ENCODE measurements around the gene ZFP36L1. TPM values are rescaled to one million over a fixed set of nuclear protein-coding genes. Genes with fewer than 3 reads are reported as not detected.

ZFP36L1 gene
- total RNA-seq, 1 experiment from 2014 or later = 426 TPM

DNA sequence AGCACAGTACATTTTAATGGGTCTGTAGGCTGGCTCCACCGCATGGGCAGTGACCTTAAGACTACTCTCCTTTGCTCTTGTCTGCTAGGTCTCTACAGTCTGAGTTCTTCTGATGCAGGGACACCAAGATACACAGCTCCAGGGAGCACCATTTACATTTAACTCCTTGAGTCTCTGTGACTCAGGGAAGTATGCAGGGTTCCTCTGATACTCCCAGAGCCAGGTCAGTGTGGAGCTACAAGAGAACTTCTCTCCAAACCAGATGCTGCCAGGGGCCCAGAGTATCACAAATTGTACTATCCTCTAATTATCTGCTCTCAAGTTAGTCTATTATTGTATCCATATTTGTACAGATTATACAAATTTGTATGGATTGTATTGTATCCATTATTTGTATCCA is 15.2 kb downstream of the ZFP36L1 start:
- POLR2A ChIA-PET = no interaction called here
- intact Hi-C loops (cut with micrococcal nuclease) = no loop called here
- DNase-seq (ENCODE audit: unreplicated experiment) = no peak
- peaks cover 38% of the 10 kb centered on the region for H3K4me1 Mint-ChIP-seq (ENCODE audit: insufficient read depth, unreplicated experiment)
- BruUV-seq (replicated peaks) = no TSS peak
- CTCF ChIA-PET = no interaction called here
- peaks cover 7% of the 10 kb centered on the region for H3K9me3 Mint-ChIP-seq (ENCODE audit: unreplicated experiment)
- H3K4me3 Mint-ChIP-seq (ENCODE audit: unreplicated experiment) = no peak overlapping the region
- H3K36me3 Mint-ChIP-seq (ENCODE audit: insufficient read depth, unreplicated experiment) = no peaks in the 10 kb centered on the region
- TF ChIP-seq, protein P1, sequence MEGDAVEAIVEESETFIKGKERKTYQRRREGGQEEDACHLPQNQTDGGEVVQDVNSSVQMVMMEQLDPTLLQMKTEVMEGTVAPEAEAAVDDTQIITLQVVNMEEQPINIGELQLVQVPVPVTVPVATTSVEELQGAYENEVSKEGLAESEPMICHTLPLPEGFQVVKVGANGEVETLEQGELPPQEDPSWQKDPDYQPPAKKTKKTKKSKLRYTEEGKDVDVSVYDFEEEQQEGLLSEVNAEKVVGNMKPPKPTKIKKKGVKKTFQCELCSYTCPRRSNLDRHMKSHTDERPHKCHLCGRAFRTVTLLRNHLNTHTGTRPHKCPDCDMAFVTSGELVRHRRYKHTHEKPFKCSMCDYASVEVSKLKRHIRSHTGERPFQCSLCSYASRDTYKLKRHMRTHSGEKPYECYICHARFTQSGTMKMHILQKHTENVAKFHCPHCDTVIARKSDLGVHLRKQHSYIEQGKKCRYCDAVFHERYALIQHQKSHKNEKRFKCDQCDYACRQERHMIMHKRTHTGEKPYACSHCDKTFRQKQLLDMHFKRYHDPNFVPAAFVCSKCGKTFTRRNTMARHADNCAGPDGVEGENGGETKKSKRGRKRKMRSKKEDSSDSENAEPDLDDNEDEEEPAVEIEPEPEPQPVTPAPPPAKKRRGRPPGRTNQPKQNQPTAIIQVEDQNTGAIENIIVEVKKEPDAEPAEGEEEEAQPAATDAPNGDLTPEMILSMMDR (IDR thresholded peaks at IDR 0.05; ENCODE audit: unreplicated experiment) = no peak
- H3K27me3 Mint-ChIP-seq (ENCODE audit: insufficient read depth, unreplicated experiment) = no peaks in the 10 kb centered on the region
- no peak overlapping the region for H3K27ac Mint-ChIP-seq (ENCODE audit: low read depth, unreplicated experiment)

DNA sequence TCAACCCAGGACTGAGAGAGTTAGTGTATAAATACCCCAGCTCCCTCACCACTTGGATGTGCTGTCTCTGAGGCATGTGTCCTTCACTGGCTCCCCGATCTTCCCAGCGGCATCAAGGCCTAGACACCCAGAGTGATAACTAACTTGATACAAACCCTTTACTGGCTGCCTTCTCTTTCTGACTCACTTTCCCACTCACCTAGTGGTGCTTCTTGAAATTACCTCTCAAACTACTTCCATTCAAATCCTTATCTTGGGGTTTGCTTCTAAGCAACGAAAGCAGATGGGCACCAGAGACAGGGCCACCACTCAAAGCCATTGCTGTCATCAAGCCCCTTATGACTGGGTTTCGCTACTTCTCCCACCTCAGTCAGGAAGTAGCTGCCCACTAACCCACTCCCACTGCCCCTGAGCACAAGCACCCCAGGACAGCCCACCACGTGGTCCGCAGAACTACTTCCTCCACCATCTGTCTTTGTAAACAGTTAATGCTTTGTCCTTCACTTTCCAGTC is 17.2 kb downstream of the ZFP36L1 start:
- no peak for DNase-seq (ENCODE audit: unreplicated experiment)
- ChIA-PET POLR2A (interaction anchor here (0.7 to 1.4 kb wide), 3 partner anchors 11 to 707 kb away, joined by 3 to 4 read pairs (median 3); no protein-coding TSS in a partner anchor), CTCF (interaction anchor here (0.6 to 0.8 kb wide), 4 partner anchors 13 to 525 kb away, joined by 3 to 5 read pairs (median 3); no protein-coding TSS in a partner anchor)
- intact Hi-C loops (cut with micrococcal nuclease) = no loop called here
- Mint-ChIP-seq H3K4me1 (ENCODE audit: insufficient read depth, unreplicated experiment) (peaks cover 30% of the 10 kb centered on the region), H3K36me3 (ENCODE audit: insufficient read depth, unreplicated experiment) (no peaks in the 10 kb centered on the region), H3K27me3 (ENCODE audit: insufficient read depth, unreplicated experiment) (no peaks in the 10 kb centered on the region), H3K4me3 (ENCODE audit: unreplicated experiment) (no peak overlapping the region), H3K9me3 (ENCODE audit: unreplicated experiment) (peaks cover 7% of the 10 kb centered on the region), H3K27ac (ENCODE audit: low read depth, unreplicated experiment) (no peak overlapping the region)
- TF ChIP-seq, protein P1 (IDR thresholded peaks at IDR 0.05; ENCODE audit: unreplicated experiment) = peak; percentile 5
- no TSS peak for BruUV-seq (replicated peaks)

DNA sequence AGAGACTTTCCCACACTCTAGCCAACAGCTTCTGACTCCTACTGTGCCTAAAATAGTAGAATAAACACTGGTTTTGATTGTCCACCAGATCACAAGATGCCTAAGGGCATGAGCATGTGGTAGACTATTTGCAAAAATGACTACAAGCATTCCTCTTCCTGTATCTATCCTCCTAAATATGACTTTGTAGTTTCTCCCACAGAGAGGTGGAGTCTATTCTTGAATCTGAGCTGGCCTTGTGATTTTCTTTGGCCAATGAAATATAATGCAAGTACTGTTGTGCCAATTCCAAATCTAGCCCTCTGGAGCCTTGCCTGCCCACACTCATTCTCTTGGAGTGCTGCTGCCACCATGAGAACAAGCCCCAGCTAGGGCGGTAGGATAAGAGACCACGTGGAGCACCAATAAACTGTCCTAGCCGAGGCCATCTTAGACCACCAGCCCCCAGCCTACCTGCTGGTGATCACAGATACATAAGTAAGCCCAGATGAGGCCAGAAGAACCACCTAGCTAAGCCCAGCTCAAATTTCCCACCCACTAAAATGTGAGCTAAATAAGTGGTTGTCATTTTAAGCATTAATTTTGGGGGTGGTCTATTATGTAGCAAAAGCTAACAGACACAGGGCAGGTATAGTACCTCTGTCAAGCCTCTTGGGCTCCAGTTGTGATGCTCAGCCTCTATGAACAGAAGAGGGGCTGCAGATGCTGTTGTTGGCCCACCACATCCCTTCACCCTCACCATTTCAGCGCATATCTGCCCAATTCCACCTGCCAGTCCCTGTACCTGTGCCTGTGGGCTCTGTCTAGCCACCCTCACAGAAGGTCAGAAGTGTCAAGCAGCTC is 17.9 kb downstream of the ZFP36L1 start:
- peak; percentile 60 for DNase-seq (ENCODE audit: unreplicated experiment)
- no peaks in the 10 kb centered on the region for H3K36me3 Mint-ChIP-seq (ENCODE audit: insufficient read depth, unreplicated experiment)
- intact Hi-C loops (cut with micrococcal nuclease) = no loop called here
- ChIA-PET POLR2A (interaction anchor here (0.6 to 1.4 kb wide), 6 partner anchors 11 to 228 kb away, joined by 3 to 5 read pairs (median 4); partner anchors contain the start of gene ZFP36L1), CTCF (interaction anchor here (0.6 to 0.8 kb wide), 3 partner anchors 13 to 1073 kb away, joined by 3 to 6 read pairs (median 5); partner anchors contain the start of gene RDH12)
- H3K27me3 Mint-ChIP-seq (ENCODE audit: insufficient read depth, unreplicated experiment) = no peaks in the 10 kb centered on the region
- H3K4me3 Mint-ChIP-seq (ENCODE audit: unreplicated experiment) = no peak overlapping the region
- BruUV-seq (replicated peaks) = no TSS peak
- peaks cover 7% of the 10 kb centered on the region for H3K9me3 Mint-ChIP-seq (ENCODE audit: unreplicated experiment)
- TF ChIP-seq, protein P1 (IDR thresholded peaks at IDR 0.05; ENCODE audit: unreplicated experiment) = no peak
- H3K27ac Mint-ChIP-seq (ENCODE audit: low read depth, unreplicated experiment) = peak overlapping the region; percentile 88
- H3K4me1 Mint-ChIP-seq (ENCODE audit: insufficient read depth, unreplicated experiment) = peaks cover 24% of the 10 kb centered on the region

DNA sequence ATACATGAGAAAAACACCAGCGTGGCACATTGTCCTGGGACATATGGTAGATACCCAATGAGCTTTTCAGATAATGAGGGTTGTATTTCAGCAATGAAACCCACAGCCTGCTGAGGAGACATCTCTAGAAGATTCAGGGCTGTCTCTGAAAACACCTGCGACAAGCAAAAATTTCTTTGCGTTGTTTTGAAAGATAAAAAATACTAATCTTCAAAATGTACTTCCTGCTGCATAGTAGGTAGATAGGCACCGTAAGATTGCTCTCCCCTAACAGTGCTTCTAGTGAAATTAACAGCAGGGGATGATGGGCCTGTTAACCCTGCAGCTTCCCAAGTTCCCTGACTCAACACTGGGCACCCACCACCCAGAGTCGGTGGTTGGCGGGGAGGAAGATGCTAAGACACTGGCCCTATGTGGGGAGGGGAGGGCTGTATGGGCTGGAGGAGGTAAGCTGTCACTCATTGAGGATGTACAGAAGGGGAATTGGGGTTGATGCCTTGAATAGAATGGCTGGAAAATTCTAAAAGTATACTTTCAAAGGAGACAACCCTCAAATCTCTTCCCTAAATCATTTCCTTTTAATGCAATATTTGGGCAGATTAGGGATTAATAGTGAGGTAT is 20.0 kb downstream of the ZFP36L1 start:
- TF ChIP-seq, protein P1 (IDR thresholded peaks at IDR 0.05; ENCODE audit: unreplicated experiment) = no peak
- no peaks in the 10 kb centered on the region for H3K36me3 Mint-ChIP-seq (ENCODE audit: insufficient read depth, unreplicated experiment)
- no peak overlapping the region for H3K27ac Mint-ChIP-seq (ENCODE audit: low read depth, unreplicated experiment)
- intact Hi-C loops (cut with micrococcal nuclease) = no loop called here
- no TSS peak for BruUV-seq (replicated peaks)
- no peaks in the 10 kb centered on the region for H3K27me3 Mint-ChIP-seq (ENCODE audit: insufficient read depth, unreplicated experiment)
- H3K4me1 Mint-ChIP-seq (ENCODE audit: insufficient read depth, unreplicated experiment) = peaks cover 8% of the 10 kb centered on the region
- no peak overlapping the region for H3K4me3 Mint-ChIP-seq (ENCODE audit: unreplicated experiment)
- CTCF ChIA-PET = interaction anchor here (0.6 kb wide), 1 partner anchor 186 kb away, joined by 3 read pairs; no protein-coding TSS in a partner anchor
- POLR2A ChIA-PET = interaction anchor here (1.2 to 2.0 kb wide), 2 partner anchors 9 to 13 kb away, joined by 4 to 5 read pairs; no protein-coding TSS in a partner anchor
- DNase-seq (ENCODE audit: unreplicated experiment) = no peak
- H3K9me3 Mint-ChIP-seq (ENCODE audit: unreplicated experiment) = peaks cover 7% of the 10 kb centered on the region

Data from MCF 10A (cell line).